OCI-LY1 (cell line): ENCODE measurements around the gene FAT2.

Source experiments
- CTCF ChIP-seq: fragments of 200-600 bp; sonication (generic), shearing (Covaris generic); IDR thresholded peaks from 2 replicates; pipeline ENCODE4 v1.5.1; 2017; ENCODE audit warnings: mild to moderate bottlenecking, antibody characterized with exemption, low read length, moderate library complexity, mixed read lengths
- EZH2 ChIP-seq: fragments of 200-600 bp; sonication (generic), shearing (Covaris generic); IDR thresholded peaks from 2 replicates; pipeline ENCODE4 v1.8.0; 2017; ENCODE audit warnings: borderline replicate concordance, mixed run types, mild to moderate bottlenecking, antibody characterized with exemption, low read length, moderate library complexity, mixed read lengths

- TF ChIP-seq CTCF = no peak
- TF ChIP-seq EZH2 = no peak
Measured at GRCh38 chr5:151630088-151630487, 39.0 kb upstream of the FAT2 start.
